ENCODE data around the gene PPP1R1A. TPM values are rescaled to one million over a fixed set of nuclear protein-coding genes. Genes with fewer than 3 reads are reported as not detected.
A peak's percentile ranks its signal among the peaks of the same experiment; 100 is the strongest.

The PPP1R1A gene
- total RNA-seq, 1 experiment from 2014 or later, result 8.5 TPM

- no peak overlapping the region for H4K8ac ChIP-seq (replicated peaks; ENCODE audit: insufficient read length, low read depth, low read length)
- DNase-seq, result peak; percentile 4
- no peak overlapping the region for H2BK20ac ChIP-seq (ENCODE audit: low read depth, low read length, poor library complexity, severe bottlenecking)
- no peak overlapping the region for H2BK15ac ChIP-seq (ENCODE audit: low read depth, low read length)
- Mint-ChIP-seq H3K9me3 (peaks cover 21 to 30% of the 10 kb centered on the region in 2 experiments), H3K36me3 (ENCODE audit: insufficient read depth in 1 of 3, low read depth in 3 of 3) (peaks cover 9 to 16% (median 13%) of the 10 kb centered on the region in 3 experiments; a peak in 6 of 7 replicates), H3K27ac (no peak overlapping the region), H3K4me3 (no peak overlapping the region), H3K4me1 (peaks cover 2 to 3% of the 10 kb centered on the region in 2 experiments; a peak in 2 of 4 replicates), H3K27me3 (ENCODE audit: low read depth) (peaks cover 65% of the 10 kb centered on the region)
- no peak overlapping the region for H3T11ph ChIP-seq (ENCODE audit: low read length)
- H3K23me2 ChIP-seq (ENCODE audit: insufficient read length, low read depth, low read length, poor library complexity, severe bottlenecking), result no peaks in the 10 kb centered on the region
- no peak overlapping the region for H3K18ac ChIP-seq (ENCODE audit: insufficient read length, low read depth, low read length)
- H4K20me1 ChIP-seq (ENCODE audit: control insufficient read depth, insufficient read depth, insufficient read length), result no peaks in the 10 kb centered on the region
- no peaks in the 10 kb centered on the region for H3K79me1 ChIP-seq (ENCODE audit: insufficient read depth, low read depth, low read length, poor library complexity, severe bottlenecking)
- no peak overlapping the region for H3K4ac ChIP-seq (ENCODE audit: low read depth, low read length)
- no peak overlapping the region for H2AFZ ChIP-seq (ENCODE audit: low read length)
- no peak overlapping the region for H3K56ac ChIP-seq (ENCODE audit: insufficient read length, low read depth, low read length)
- H3K9me3 ChIP-seq (ENCODE audit: control insufficient read depth, low read depth, low read length), result no peaks in the 10 kb centered on the region
- no peaks in the 10 kb centered on the region for H3K27me3 ChIP-seq (ENCODE audit: insufficient read depth, low read length)
- H2AK5ac ChIP-seq (ENCODE audit: insufficient read length, low read length), result no peak overlapping the region
- no peaks in the 10 kb centered on the region for H3K4me1 ChIP-seq (ENCODE audit: insufficient read depth, low read length)
- no peak overlapping the region for H2BK5ac ChIP-seq (ENCODE audit: insufficient read length, low read length)
- no peak overlapping the region for H3K4me2 ChIP-seq (ENCODE audit: insufficient read depth, insufficient read length, low read length)
- no peak overlapping the region for H4K91ac ChIP-seq (ENCODE audit: insufficient read length, low read depth, low read length)
- H3K79me2 ChIP-seq (ENCODE audit: insufficient read depth, low read length), result no peaks in the 10 kb centered on the region
- H4K5ac ChIP-seq (ENCODE audit: insufficient read length, low read depth, low read length), result no peak overlapping the region
- WGBS (ENCODE audit: extremely low coverage, insufficient read length, low lambda C conversion rate), result no CpG with 5 or more reads among the region's 2 CpGs
- no peak overlapping the region for H3K14ac ChIP-seq (ENCODE audit: insufficient read depth, low read length)
- no peak overlapping the region for H2BK12ac ChIP-seq (ENCODE audit: insufficient read length, low read depth, low read length)
- no peak overlapping the region for H3K23ac ChIP-seq (ENCODE audit: insufficient read length, low read depth, low read length)
- no peak overlapping the region for H2BK120ac ChIP-seq (ENCODE audit: low read depth, low read length, poor library complexity, severe bottlenecking)
- TF ChIP-seq CTCF (conservative IDR thresholded peaks at IDR 0.05), result no peak
- H3K9ac ChIP-seq (ENCODE audit: extremely low read depth, insufficient read length, low read length), result no peak overlapping the region
- H3K27ac ChIP-seq (ENCODE audit: insufficient read length, low read depth, low read length), result no peak overlapping the region
These were observed 41.5 kb upstream of the PPP1R1A start for GRCh38 chr12:54629925-54630324.
